Mononuclear cell (primary cell): ENCODE data around the gene TWF1. TPM values are rescaled to one million over a fixed set of nuclear protein-coding genes. Genes with fewer than 3 reads are reported as not detected.

Experiments used
- H3K27me3 ChIP-seq: 2 replicates; pipeline ENCODE4 v1.6.0; 2011; ENCODE audit warnings: low read length, control low read depth; ENCODE audit not compliant: insufficient read depth
- H3K4me1 ChIP-seq: 2 replicates; pipeline ENCODE4 v1.5.1; 2011; ENCODE audit warnings: mild to moderate bottlenecking, low read length, control low read depth; ENCODE audit not compliant: insufficient read depth
- H3K4me3 ChIP-seq: 2 replicates; pipeline ENCODE4 v1.5.1; 2011; ENCODE audit warnings: mild to moderate bottlenecking, low read length, moderate library complexity
- H3K9me3 ChIP-seq: 2 replicates; pipeline ENCODE4 v1.5.1; 2011; ENCODE audit warnings: low read depth, mild to moderate bottlenecking, control low read depth, low read length
- total RNA-seq: library from RNA; depleted of rRNA; stranded (reverse); fragments of >200 nt; gene quantifications from one replicate; pipeline ENCODE4 v1.2.3, GENCODE V29; 2012

The TWF1 gene
- total RNA-seq, 1 donor, result 113 TPM

DNA sequence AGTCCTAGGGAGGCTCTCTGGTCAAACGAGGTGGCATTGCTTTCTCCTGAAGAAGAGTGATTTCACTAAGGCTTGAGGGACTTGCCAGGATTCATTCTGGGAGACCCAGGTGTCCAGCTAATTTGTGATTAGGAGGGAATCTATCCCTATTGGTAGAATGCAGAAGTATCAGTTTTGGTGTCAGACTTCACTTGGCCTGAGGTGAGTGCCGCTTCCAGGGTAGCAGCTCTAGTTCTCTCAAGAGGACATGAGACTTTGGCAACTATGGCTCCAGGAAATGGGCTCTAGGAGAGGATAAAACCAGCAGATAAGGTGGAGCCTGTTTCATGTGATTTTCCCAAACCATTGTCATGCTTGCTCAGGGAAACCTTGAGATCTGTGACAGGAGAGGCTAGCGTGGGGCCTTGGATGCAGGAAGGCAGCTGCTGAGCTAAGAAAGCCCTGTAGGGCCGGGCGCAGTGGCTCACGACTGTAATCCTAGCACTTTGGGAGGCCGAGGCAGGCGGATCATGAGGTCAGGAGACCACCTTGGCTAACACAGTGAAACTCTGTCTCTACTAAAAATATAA lies 18.2 kb upstream of the TWF1 start:
- no peak overlapping the region for H3K4me3 ChIP-seq
- H3K9me3 ChIP-seq, result no peaks in the 10 kb centered on the region
- no peaks in the 10 kb centered on the region for H3K4me1 ChIP-seq
- peaks cover 2% of the 10 kb centered on the region for H3K27me3 ChIP-seq

DNA sequence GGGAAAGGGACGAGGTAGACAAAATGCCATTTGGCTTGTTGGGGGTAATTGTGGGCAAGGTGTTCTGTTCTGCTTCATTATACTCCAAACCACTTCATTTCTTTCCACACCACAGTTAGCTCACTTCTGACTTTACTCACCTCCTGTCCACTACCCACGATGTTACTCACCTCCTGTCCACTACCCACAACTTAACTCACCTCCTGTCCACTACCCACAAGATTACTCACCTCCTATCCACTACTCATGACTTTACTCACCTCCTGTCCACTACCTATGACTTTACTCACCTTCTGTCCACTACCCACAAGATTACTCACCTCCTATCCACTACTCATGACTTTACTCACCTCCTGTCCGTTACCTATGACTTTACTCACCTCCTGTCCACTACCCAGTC lies 10.1 kb upstream of the TWF1 start:
- H3K27me3 ChIP-seq, result no peaks in the 10 kb centered on the region
- H3K4me1 ChIP-seq, result no peaks in the 10 kb centered on the region
- H3K4me3 ChIP-seq, result no peak overlapping the region
- H3K9me3 ChIP-seq, result no peaks in the 10 kb centered on the region

DNA sequence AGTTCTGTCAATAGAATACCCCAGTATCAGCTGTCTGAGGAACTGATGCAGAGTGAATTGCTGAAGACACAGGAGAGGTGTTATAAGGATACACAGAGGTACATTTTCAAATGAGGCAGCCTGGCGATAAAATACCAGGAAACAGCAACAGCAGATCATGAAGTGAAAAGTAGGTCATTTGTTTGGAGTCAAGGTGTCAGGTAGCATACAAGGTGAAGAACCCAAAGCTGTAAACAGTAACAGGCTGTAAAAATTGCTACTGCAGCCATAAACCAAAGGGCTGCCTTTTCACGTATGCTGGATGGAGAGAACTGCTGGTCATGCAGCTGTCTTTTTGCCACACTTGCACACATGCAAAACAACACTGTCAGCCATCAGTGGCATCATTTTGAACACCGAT lies 9.3 kb upstream of the TWF1 start:
- Histone ChIP-seq H3K4me3 (no peak overlapping the region), H3K9me3 (no peaks in the 10 kb centered on the region), H3K27me3 (peaks cover 1% of the 10 kb centered on the region), H3K4me1 (no peaks in the 10 kb centered on the region)

DNA sequence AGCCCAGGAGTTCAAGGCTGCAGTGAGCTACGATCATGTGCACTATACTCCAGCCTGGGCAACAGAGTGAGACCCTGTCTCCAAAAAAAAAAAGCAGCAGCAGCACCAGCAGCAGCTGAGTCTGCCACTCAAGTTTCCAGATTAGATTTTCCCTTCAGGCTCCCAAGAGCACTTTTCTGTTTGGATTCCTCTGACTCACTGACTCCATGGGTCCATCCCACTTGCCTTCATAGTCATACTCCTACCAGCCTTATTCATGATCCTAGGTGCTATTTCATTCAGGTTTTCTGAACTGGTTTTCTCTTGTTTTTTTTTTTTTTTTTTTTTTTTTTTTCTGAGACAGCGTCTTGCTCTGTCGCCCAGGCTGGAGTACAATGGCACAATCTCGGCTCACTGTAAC lies 6.8 kb upstream of the TWF1 start:
- Histone ChIP-seq H3K4me1 (no peaks in the 10 kb centered on the region), H3K27me3 (peaks cover 2% of the 10 kb centered on the region), H3K9me3 (no peaks in the 10 kb centered on the region), H3K4me3 (no peak overlapping the region)

DNA sequence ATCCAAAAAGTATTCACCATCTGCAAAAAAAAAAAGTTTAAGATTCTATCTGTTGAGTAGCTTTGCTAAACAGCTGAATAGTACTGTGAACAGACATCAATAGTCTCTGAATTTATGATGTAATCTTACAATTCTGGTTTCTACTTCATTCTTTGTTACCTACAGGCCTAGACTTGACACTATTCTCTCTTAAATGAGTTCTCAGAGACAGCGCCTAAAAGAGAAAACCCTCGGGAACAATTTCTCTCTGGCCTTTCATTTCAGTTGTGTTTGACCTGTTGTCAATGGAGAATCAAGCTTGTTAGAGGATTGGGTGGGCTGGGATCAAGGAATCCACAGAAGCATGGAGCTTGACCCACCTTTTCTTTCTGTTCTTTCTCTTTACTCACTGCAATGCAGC lies 5.9 kb upstream of the TWF1 start:
- peaks cover 2% of the 10 kb centered on the region for H3K27me3 ChIP-seq
- H3K9me3 ChIP-seq, result no peaks in the 10 kb centered on the region
- H3K4me1 ChIP-seq, result peaks cover 4% of the 10 kb centered on the region
- H3K4me3 ChIP-seq, result no peak overlapping the region

DNA sequence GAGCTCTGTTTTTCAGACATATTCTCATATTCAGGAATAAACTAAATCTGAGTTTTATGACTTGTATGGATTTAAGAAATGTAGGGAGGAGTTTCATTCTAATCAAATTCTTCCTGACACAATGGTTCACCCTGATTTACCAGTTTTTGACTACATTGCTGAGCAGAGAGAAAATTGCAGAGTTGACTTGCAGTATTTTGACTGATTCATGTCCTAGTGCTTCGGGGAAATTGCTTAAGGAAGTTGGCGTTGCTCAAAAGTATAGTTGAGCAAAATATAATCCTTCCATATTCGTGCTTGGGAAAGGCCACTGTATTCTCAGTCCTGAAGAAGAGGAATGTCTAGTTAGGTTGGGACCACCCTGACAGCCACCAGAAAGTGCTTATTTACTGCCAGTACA lies 1.3 kb upstream of the TWF1 start:
- no peaks in the 10 kb centered on the region for H3K9me3 ChIP-seq
- peaks cover 14% of the 10 kb centered on the region for H3K4me1 ChIP-seq
- peaks cover 2% of the 10 kb centered on the region for H3K27me3 ChIP-seq
- no peak overlapping the region for H3K4me3 ChIP-seq

DNA sequence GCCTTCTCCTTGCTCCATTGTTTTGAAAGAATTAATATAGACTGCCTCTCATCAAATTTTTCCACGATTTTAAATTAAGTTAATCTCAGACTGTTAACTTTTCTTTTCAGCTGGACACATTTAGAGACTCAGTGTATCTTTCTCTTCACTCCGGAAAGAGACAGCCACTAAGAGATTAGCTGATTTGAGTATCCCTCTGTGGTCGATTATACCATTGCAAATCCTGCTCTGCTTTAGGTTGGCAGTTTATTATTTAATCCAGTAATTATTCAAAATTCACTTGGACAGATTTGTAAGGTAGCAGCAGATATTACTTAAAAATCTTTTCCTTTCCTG lies 588 bp upstream of the TWF1 start:
- Histone ChIP-seq H3K4me3 (peak overlapping the region; percentile 80), H3K9me3 (no peaks in the 10 kb centered on the region), H3K4me1 (peaks cover 14% of the 10 kb centered on the region), H3K27me3 (peaks cover 2% of the 10 kb centered on the region)

DNA sequence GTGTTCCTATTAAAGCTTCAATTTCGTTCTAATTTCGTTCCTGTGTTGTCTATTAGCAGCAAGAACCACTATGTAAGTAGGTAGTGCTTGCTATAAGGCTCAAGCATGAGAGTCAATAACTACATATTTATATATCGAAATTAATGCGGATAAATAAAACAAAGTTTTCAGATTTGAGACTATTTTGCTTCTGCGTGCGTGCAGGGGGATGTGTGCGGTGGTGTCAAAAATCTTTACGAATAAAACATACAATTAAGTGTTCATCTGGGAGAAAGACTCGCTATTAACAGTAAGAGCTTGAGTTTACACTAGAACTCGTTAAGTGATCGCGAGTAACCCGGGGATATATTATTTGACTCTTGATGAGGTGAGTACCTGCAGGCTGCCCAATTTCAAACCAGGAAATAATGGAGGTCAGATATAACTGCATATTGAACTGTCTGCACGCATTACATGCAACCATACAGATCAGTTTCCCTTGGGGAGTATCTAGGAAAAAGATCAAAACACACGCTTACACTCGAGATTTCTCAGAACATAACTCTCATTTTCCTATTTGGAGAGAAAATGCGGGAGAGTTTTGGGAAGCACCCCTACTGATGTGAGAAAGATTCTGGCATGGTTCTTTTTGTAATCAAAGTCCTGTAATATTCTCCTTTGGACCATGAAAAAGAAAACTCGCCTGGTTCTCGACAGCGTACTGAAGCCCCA lies 813 bp downstream of the TWF1 start:
- Histone ChIP-seq H3K4me3 (peak overlapping the region; percentile 80), H3K27me3 (no peaks in the 10 kb centered on the region), H3K9me3 (no peaks in the 10 kb centered on the region), H3K4me1 (peaks cover 14% of the 10 kb centered on the region)

DNA sequence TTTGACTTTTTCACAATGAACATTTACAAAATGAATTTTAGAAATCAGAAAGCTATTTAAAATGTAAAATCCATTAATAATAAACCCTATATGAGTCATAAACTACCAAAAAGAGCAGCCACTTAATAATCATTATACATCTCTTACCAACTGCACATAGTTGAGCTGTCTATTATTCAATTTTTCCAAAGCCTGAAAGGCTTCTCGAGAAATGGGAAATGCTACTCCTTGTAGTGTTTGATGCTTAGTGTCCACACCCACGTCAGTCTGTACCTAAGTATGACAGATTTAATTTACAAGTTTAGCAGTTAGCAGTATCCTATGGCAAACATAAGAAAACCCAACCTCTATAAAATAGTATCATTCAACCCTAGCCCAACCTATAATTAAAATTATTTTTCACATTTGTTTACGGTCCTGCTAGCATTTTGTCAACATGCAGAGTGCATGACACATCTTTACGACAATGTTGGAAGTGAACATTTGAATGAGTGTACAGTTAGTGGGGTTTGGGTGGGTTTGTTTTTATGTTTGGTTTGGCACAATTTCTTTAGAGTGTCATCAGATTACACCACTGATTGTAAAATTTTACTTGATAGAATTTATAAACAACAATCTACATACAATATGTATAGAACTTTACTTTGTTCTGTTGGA lies 8.4 kb downstream of the TWF1 start:
- no peaks in the 10 kb centered on the region for H3K4me1 ChIP-seq
- H3K9me3 ChIP-seq, result no peaks in the 10 kb centered on the region
- no peaks in the 10 kb centered on the region for H3K27me3 ChIP-seq
- H3K4me3 ChIP-seq, result no peak overlapping the region

DNA sequence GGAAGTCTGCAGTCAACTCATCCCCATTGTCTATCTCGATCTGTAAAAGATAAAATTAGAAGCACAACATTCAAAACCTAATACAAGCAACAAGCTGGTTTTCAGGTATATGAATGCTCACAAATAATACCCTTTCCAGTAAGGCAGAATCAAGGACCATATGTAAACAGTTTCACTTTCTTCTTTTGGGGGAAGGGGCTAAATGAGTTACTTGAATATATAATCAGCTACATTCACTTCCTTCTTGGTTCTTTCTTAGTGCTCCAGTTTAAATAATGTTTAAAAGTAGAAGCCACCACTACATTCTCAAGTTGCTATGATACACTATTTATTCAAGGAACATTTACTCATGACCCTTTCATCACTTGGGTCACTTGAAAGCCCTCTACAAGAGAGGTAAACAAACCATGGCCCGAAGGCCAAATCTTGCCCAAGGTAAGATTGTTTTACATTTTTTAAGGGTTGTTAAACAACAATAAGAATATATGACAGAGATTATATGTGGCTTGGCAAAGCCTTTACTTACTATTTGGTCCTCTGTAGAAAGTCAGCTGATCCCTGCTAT lies 10.3 kb downstream of the TWF1 start:
- no peak overlapping the region for H3K4me3 ChIP-seq

DNA sequence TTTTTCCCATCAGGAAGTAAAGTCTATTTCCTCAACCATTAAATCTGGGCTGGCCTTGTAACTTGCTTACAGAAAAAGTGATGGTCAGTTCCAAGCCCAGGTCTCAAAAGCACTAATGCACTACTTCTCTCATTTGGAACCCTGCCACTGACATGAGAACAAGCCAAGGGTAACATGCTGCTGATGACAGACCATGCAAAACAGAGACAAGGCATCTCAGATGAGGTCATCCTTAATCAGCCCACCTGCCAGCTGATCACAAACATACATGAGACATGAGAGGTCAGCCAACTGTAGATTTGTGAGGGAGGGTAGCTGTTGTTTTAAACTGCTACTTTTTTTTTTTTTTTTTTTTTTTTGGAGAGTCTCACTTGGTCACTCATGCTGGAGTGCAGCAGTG lies 16.2 kb downstream of the TWF1 start:
- H3K9me3 ChIP-seq, result no peaks in the 10 kb centered on the region
- no peaks in the 10 kb centered on the region for H3K27me3 ChIP-seq
- H3K4me3 ChIP-seq, result no peak overlapping the region
- no peaks in the 10 kb centered on the region for H3K4me1 ChIP-seq

More for the DNA sequence above, 10.3 kb downstream of the TWF1 start:
- Histone ChIP-seq H3K4me1 (no peaks in the 10 kb centered on the region), H3K9me3 (no peaks in the 10 kb centered on the region), H3K27me3 (no peaks in the 10 kb centered on the region)

DNA sequence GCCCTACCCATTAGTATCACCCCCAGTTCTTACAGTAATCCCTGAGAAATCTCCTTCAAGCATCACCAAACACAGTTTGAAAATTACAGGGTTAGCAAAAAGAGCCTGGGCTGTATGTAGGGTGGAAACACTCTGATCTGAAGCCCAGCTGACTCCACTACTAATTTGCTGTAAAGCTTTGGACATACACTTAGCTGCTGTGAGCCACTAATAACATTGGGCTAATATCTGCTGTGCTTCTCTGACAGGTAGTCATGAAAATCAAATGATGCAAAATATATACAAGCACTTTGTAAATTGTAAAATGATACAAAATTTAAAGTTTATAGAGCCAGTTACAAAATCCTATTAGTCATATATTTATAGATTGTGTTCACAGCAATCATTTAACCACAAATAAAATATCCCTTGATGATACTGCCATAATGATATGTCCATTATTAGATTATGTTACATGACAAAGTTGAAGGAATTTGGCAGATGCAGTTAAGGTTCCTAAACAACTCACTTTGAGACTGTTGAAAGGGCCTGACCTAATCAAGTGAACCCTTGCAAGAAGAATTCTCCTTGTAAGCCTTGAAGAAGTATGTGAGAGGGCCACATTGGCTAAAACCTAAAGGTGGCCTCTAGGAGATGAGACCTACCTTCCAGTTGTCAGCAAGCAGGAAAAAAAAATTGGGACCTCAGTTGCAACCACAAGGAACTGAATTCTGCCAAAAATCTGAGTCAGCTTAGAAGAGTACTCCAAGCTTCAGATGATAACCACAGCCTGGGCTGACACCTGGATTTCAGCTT lies 19.0 kb downstream of the TWF1 start:
- H3K4me1 ChIP-seq, result no peaks in the 10 kb centered on the region
- H3K27me3 ChIP-seq, result no peaks in the 10 kb centered on the region

DNA sequence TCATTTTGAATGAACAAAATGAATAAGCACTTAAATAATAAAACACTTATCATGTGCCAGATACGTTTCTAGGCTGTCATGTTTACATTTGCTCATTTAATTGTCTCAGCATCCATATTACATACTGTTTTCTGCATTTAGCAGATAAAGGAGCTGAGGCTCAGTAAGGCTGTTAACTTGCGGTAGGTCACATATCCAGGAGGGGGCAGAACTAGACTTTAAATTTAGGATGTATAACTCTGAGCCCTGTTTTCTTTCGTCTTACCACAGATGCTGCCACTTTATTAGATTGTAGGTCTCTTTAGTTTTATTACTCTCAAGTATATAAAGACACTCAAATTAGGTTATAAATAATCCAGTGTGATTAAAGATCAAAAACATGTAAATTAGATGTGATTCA lies 29.6 kb downstream of the TWF1 start:
- H3K4me1 ChIP-seq, result no peaks in the 10 kb centered on the region
- H3K27me3 ChIP-seq, result no peaks in the 10 kb centered on the region
- H3K4me3 ChIP-seq, result no peak overlapping the region
- H3K9me3 ChIP-seq, result no peaks in the 10 kb centered on the region

More for the DNA sequence above, 19.0 kb downstream of the TWF1 start:
- Histone ChIP-seq H3K4me3 (no peak overlapping the region), H3K9me3 (no peaks in the 10 kb centered on the region)

DNA sequence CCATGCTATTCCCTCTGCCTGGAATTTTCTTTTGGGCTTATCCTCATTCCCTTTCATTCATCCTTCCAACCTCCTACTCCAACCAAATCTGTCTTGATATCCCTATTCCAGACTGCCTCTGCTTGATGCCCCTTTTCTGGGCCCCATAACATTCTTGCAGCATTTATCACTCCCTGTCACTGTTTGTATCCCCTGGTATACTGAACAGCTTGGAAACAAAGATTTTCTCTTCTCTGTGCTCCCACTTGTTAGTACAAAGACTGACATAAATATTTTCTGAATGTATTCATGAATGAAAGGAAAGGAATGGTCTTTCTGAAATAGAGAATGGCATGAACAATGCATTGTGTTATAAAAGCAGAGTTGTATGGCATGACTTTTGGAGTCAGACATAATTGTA lies 39.8 kb downstream of the TWF1 start:
- Histone ChIP-seq H3K4me1 (peaks cover 13% of the 10 kb centered on the region), H3K9me3 (no peaks in the 10 kb centered on the region), H3K4me3 (no peak overlapping the region), H3K27me3 (no peaks in the 10 kb centered on the region)

DNA sequence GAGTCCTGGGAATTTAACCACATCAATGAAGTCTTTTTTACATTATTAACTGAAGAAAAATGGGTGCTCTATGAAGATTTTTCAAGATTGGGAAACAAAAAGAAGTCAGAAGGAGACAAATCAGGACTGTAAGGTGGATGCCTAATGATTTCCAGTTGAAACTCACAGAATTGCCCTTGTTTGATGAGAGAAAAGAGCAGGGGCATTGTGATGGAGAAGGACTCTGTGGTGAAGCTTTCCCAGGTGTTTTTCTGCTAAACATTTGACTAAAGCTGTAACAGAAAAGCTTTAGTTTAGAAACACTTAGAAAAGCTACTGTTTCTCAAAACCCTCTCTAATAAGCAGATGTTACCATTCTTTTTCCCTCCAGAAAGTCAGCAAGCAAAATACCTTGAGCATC lies 41.6 kb downstream of the TWF1 start:
- peaks cover 26% of the 10 kb centered on the region for H3K4me1 ChIP-seq
- no peaks in the 10 kb centered on the region for H3K27me3 ChIP-seq
- no peaks in the 10 kb centered on the region for H3K9me3 ChIP-seq
- H3K4me3 ChIP-seq, result no peak overlapping the region
